ENCODE data around the gene NMBR. TPM values are rescaled to one million over a fixed set of nuclear protein-coding genes. Genes with fewer than 3 reads are reported as not detected.

The NMBR gene
- not detected for total RNA-seq
- total RNA-seq (2013): 0.07 TPM

DNA sequence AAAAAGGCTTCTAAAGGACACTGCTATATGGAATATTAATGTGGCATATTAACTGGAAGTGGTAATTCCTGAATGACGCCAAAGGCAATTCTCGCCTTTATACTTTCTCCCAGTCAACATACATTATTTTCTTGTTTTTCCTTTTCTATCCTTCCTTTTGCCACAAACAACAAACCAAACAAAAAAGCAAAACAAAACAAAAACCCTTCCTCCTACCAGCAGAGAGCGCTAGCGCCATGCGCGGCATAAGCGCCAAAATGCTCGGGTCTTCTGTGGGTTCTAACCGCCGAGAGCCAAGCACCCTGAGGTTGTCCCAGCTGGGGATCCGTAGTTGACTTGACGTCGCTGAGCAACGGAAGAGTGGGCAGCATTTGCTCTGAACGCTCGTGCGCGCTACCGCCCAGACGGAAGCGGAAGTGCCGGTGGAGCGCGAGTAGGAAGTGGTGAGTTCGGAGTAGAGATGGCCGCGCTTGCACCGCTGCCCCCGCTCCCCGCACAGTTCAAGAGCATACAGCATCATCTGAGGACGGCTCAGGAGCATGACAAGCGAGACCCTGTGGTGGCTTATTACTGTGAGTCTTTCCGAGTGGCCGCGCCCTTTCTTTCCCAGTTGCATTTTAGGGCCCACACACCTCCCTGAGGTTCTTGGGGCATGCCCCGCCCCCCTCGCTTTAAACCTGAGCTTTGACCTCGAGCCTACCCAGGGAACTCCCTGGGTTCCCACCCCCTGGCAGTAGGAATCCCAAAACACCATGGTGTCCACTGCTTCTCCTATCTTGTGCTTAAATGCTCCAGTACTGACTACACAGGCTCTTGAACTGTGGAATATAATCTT lies at the start of gene NMBR, which contains the start of gene VTA1:
Gene NMBR (minus strand): TSS at position 295 of the 835 bp plus-strand sequence. CDS start 58,464 bp downstream, outside the sequence.
Gene VTA1 (plus strand): TSS at position 436 of the 835 bp plus-strand sequence. CDS start 25 bp downstream, at position 461.
- Histone ChIP-seq H3K36me3 (ENCODE audit: control insufficient read depth, insufficient read depth, low read length) (peaks cover 2% of the 10 kb centered on the region), H3K27me3 (ENCODE audit: control insufficient read depth, insufficient read depth, low read length) (no peaks in the 10 kb centered on the region), H3K27ac (ENCODE audit: low read length) (peak within 1 kb of the TSS; percentile 64), H3K4me1 (ENCODE audit: control insufficient read depth, insufficient read depth, low read length) (no peaks in the 10 kb centered on the region), H3K9me3 (ENCODE audit: control insufficient read depth, insufficient read depth, low read length) (no peaks in the 10 kb centered on the region), H3K4me3 (ENCODE audit: low read length) (peak within 1 kb of the TSS; percentile 74)
- ATAC-seq (peak; percentile 94 to 99 (median 95)), DNase-seq (peak; percentile 95 to 100)
- no peaks in the 10 kb centered on the region for H3K36me3 Mint-ChIP-seq
- WGBS (ENCODE audit: insufficient coverage): under 1% methylated on average over 38 of the region's 38 CpGs
- H3K4me3 Mint-ChIP-seq: peak within 1 kb of the TSS; percentile 91
- peaks cover 50 to 55% of the 10 kb centered on the region in 2 donors for H3K4me1 Mint-ChIP-seq
- H3K27me3 Mint-ChIP-seq (ENCODE audit: low read depth in 2 of 2): peaks cover 9 to 16% of the 10 kb centered on the region in 2 donors
- TF ChIP-seq, protein P1, sequence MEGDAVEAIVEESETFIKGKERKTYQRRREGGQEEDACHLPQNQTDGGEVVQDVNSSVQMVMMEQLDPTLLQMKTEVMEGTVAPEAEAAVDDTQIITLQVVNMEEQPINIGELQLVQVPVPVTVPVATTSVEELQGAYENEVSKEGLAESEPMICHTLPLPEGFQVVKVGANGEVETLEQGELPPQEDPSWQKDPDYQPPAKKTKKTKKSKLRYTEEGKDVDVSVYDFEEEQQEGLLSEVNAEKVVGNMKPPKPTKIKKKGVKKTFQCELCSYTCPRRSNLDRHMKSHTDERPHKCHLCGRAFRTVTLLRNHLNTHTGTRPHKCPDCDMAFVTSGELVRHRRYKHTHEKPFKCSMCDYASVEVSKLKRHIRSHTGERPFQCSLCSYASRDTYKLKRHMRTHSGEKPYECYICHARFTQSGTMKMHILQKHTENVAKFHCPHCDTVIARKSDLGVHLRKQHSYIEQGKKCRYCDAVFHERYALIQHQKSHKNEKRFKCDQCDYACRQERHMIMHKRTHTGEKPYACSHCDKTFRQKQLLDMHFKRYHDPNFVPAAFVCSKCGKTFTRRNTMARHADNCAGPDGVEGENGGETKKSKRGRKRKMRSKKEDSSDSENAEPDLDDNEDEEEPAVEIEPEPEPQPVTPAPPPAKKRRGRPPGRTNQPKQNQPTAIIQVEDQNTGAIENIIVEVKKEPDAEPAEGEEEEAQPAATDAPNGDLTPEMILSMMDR (IDR thresholded peaks at IDR 0.05): peak; percentile 92
- no peaks in the 10 kb centered on the region for H3K9me3 Mint-ChIP-seq
- peak within 1 kb of the TSS; percentile 88 to 97 for H3K27ac Mint-ChIP-seq
- intact Hi-C loops (cut with micrococcal nuclease): loop anchor here (1.0 to 2.0 kb wide), 2 partner anchors 60 to 1304 kb away; partner anchors contain the start of genes ADAT2 and PEX3

DNA sequence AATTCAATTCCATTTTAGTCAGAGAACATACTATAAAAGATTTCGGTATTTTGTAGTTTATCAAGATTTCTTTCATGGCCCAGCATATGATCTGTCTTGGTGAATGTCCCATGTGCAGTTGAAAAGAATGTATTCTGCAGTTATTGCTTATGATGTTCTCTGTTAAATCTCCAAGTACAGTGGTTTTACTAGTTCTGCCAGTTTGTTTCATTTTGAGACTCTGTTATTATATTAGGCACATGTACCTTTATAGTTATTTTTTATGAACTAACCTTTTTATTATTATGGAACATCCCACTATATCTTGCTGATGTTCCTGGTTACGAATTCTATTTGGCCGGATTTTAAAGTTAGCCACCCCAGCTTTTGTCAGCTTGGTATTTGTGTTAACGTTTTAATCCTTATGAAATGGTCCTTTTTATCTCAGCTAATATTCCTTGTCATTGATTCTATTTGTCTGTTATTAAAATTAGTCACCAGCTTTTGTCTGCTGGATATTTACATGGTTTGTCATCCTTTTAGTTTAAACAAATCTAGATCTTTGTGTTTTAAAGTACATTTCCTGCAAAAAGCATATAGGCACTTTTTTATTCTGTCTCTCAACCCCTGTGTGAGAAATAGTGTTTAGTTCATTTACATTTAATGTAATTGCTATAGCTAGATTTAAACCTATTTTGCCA lies 49.1 kb upstream of the NMBR start:
- TF ChIP-seq, protein P1 (IDR thresholded peaks at IDR 0.05): no peak
- Histone ChIP-seq H3K4me3 (ENCODE audit: low read length) (no peak overlapping the region), H3K36me3 (ENCODE audit: control insufficient read depth, insufficient read depth, low read length) (peaks cover 33% of the 10 kb centered on the region), H3K27ac (ENCODE audit: low read length) (no peak overlapping the region), H3K4me1 (ENCODE audit: control insufficient read depth, insufficient read depth, low read length) (no peaks in the 10 kb centered on the region), H3K9me3 (ENCODE audit: control insufficient read depth, insufficient read depth, low read length) (no peaks in the 10 kb centered on the region), H3K27me3 (ENCODE audit: control insufficient read depth, insufficient read depth, low read length) (no peaks in the 10 kb centered on the region)
- Mint-ChIP-seq H3K4me1 (peaks cover 29 to 30% of the 10 kb centered on the region in 2 donors), H3K36me3 (peaks cover 9% of the 10 kb centered on the region), H3K27ac (peak overlapping the region in 1 of 2 donors; percentile 8), H3K9me3 (no peaks in the 10 kb centered on the region), H3K27me3 (ENCODE audit: low read depth in 2 of 2) (no peaks in the 10 kb centered on the region), H3K4me3 (no peak overlapping the region)
- DNase-seq (no peak), ATAC-seq (no peak)
- intact Hi-C loops (cut with micrococcal nuclease): no loop called here
- 93% methylated on average over 3 of the region's 4 CpGs for WGBS (ENCODE audit: insufficient coverage)

DNA sequence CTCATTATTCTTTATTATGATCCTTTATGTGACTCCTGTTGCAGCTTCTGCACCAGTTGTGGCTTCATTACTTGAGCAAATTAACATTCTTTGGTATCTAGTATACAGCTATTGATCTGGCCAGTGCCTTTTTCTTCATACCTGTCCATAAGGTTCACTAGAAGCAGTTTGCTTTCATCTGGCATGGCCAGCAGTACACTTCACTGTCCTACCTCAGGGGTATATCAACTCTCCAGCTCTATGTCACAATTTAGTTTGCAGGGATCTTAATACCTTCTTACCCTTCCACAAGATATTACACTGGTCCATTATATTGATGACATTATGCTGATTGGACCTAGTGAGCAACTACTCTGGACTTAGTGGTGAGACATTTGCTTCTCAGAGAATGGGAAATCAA lies 46.7 kb upstream of the NMBR start:
- H3K9me3 Mint-ChIP-seq: no peaks in the 10 kb centered on the region
- intact Hi-C loops (cut with micrococcal nuclease): no loop called here
- Histone ChIP-seq H3K4me3 (ENCODE audit: low read length) (no peak overlapping the region), H3K27me3 (ENCODE audit: control insufficient read depth, insufficient read depth, low read length) (no peaks in the 10 kb centered on the region), H3K9me3 (ENCODE audit: control insufficient read depth, insufficient read depth, low read length) (no peaks in the 10 kb centered on the region), H3K27ac (ENCODE audit: low read length) (no peak overlapping the region), H3K4me1 (ENCODE audit: control insufficient read depth, insufficient read depth, low read length) (no peaks in the 10 kb centered on the region), H3K36me3 (ENCODE audit: control insufficient read depth, insufficient read depth, low read length) (peaks cover 25% of the 10 kb centered on the region)
- H3K27me3 Mint-ChIP-seq (ENCODE audit: low read depth in 2 of 2): no peaks in the 10 kb centered on the region
- H3K4me1 Mint-ChIP-seq: peaks cover 25 to 29% of the 10 kb centered on the region in 2 donors
- peaks cover 3% of the 10 kb centered on the region for H3K36me3 Mint-ChIP-seq
- no peak for ATAC-seq
- H3K4me3 Mint-ChIP-seq: no peak overlapping the region
- TF ChIP-seq, protein P1 (IDR thresholded peaks at IDR 0.05): no peak
- no peak for DNase-seq
- no peak overlapping the region for H3K27ac Mint-ChIP-seq

Measured in natural killer cell (primary cell).